ENCODE results near the gene GJA5.

Gene GJA5

GRCh38 chr1:147753081-147753480 is 7.3 kb downstream of the GJA5 start:
- TF ChIP-seq, protein P1, sequence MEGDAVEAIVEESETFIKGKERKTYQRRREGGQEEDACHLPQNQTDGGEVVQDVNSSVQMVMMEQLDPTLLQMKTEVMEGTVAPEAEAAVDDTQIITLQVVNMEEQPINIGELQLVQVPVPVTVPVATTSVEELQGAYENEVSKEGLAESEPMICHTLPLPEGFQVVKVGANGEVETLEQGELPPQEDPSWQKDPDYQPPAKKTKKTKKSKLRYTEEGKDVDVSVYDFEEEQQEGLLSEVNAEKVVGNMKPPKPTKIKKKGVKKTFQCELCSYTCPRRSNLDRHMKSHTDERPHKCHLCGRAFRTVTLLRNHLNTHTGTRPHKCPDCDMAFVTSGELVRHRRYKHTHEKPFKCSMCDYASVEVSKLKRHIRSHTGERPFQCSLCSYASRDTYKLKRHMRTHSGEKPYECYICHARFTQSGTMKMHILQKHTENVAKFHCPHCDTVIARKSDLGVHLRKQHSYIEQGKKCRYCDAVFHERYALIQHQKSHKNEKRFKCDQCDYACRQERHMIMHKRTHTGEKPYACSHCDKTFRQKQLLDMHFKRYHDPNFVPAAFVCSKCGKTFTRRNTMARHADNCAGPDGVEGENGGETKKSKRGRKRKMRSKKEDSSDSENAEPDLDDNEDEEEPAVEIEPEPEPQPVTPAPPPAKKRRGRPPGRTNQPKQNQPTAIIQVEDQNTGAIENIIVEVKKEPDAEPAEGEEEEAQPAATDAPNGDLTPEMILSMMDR (IDR thresholded peaks at IDR 0.05; ENCODE audit: borderline replicate concordance, insufficient read depth, low read depth, low read length) = no peak
- H3K4me3 ChIP-seq (ENCODE audit: low read depth, low read length) = no peak overlapping the region

GRCh38 chr1:147752511-147752910 is 7.9 kb downstream of the GJA5 start:
- no peak overlapping the region for H3K4me3 ChIP-seq (ENCODE audit: low read depth, low read length)
- TF ChIP-seq, protein P1 (IDR thresholded peaks at IDR 0.05; ENCODE audit: borderline replicate concordance, insufficient read depth, low read depth, low read length) = no peak

DNA sequence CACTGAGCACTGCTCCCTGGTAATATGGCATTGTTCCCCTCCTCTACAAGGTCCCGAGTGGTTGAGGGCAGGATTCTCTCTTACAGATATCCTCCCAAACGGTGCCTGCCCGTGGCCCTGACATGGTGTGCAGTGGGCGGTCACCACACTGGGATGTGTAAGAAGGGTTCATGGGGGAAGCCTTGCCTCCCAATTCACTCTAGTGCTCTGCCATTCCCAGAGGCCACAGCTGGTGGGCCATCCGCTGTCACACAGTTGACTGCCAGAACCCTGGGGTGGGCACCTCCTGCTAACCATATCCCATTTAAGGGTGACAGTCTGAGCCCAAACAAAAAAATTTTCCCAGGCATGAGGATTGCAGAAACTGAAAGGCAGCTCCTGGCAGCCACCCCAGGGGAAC is 9.1 kb downstream of the GJA5 start:
- TF ChIP-seq, protein P1 (IDR thresholded peaks at IDR 0.05; ENCODE audit: borderline replicate concordance, insufficient read depth, low read depth, low read length) = no peak

GRCh38 chr1:147750618-147751217 is 9.7 kb downstream of the GJA5 start:
- no peak overlapping the region for H3K4me3 ChIP-seq (ENCODE audit: low read depth, low read length)
- TF ChIP-seq, protein P1 (IDR thresholded peaks at IDR 0.05; ENCODE audit: borderline replicate concordance, insufficient read depth, low read depth, low read length) = no peak

More for the DNA sequence above, 9.1 kb downstream of the GJA5 start:
- H3K4me3 ChIP-seq (ENCODE audit: low read depth, low read length) = no peak overlapping the region

- H3K4me3 ChIP-seq (ENCODE audit: low read depth, low read length) = no peak overlapping the region
- TF ChIP-seq, protein P1 (IDR thresholded peaks at IDR 0.05; ENCODE audit: borderline replicate concordance, insufficient read depth, low read depth, low read length) = no peak
Observed at GRCh38 chr1:147749792-147750191, 10.6 kb downstream of the GJA5 start.

GRCh38 chr1:147748676-147749350 is 11.6 kb downstream of the GJA5 start:
- H3K4me3 ChIP-seq (ENCODE audit: low read depth, low read length) = no peak overlapping the region
- TF ChIP-seq, protein P1 (IDR thresholded peaks at IDR 0.05; ENCODE audit: borderline replicate concordance, insufficient read depth, low read depth, low read length) = no peak

DNA sequence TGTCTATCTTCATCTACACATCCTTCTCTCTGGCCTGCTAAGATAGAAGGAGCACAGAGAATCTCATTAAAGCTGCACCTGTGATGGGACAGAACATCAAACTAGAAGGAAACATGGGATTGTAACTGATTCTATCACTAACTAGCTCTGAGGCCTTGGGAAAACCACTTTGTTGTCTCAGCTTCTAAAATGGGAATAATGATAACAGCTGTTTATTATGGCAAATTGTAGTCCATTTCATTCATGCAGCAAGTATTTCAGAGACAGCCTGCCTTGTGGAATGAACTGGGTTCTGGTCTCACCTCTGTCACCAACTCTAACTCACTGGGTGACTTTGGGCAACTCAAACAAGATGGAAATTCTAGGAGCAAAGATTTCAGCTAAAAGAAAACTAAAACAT is 12.4 kb downstream of the GJA5 start:
- TF ChIP-seq, protein P1 (IDR thresholded peaks at IDR 0.05; ENCODE audit: borderline replicate concordance, insufficient read depth, low read depth, low read length) = no peak
- H3K4me3 ChIP-seq (ENCODE audit: low read depth, low read length) = no peak overlapping the region
